Measurements from ENCODE around the gene IDH2.

Gene IDH2

GRCh38 chr15:90055182-90055581, 47.1 kb downstream of the IDH2 start:
- DNase-seq = no peak
- intact Hi-C loops (cut with DNase I) = no loop called here

GRCh38 chr15:90054618-90055097, 47.6 kb downstream of the IDH2 start:
- intact Hi-C loops (cut with DNase I) = no loop called here

GRCh38 chr15:90053685-90054466, 48.4 kb downstream of the IDH2 start:
- intact Hi-C loops (cut with DNase I) = no loop called here
- peak in 18 of 42 donors; percentile 39 to 75 (median 62) for DNase-seq

More at GRCh38 chr15:90054618-90055097, 47.6 kb downstream of the IDH2 start:
- DNase-seq = no peak

- intact Hi-C loops (cut with DNase I) = no loop called here
- no peak for DNase-seq
Measured at GRCh38 chr15:90051874-90052273, 50.4 kb downstream of the IDH2 start.

- DNase-seq = no peak
- intact Hi-C loops (cut with DNase I) = no loop called here
Measured at GRCh38 chr15:90049666-90050604, 52.3 kb downstream of the IDH2 start.

GRCh38 chr15:90049030-90049429, 53.2 kb downstream of the IDH2 start:
- no peak for DNase-seq
- intact Hi-C loops (cut with DNase I) = no loop called here

- intact Hi-C loops (cut with DNase I) = no loop called here
- no peak for DNase-seq
Measured at GRCh38 chr15:90047956-90048575, 54.2 kb downstream of the IDH2 start.

- DNase-seq = no peak
- intact Hi-C loops (cut with DNase I) = no loop called here
Measured at GRCh38 chr15:90046911-90047392, 55.3 kb downstream of the IDH2 start.

- intact Hi-C loops (cut with DNase I) = no loop called here
- no peak for DNase-seq
Measured at GRCh38 chr15:90046289-90046688, 56.0 kb downstream of the IDH2 start.

- intact Hi-C loops (cut with DNase I) = no loop called here
- DNase-seq = peak in 20 of 42 donors; percentile 38 to 82 (median 60)
Measured at GRCh38 chr15:90044916-90045371, 57.3 kb downstream of the IDH2 start.

- peak in 2 of 42 donors; percentile 30 to 33 for DNase-seq
- intact Hi-C loops (cut with DNase I) = no loop called here
Measured at GRCh38 chr15:90044191-90044590, 58.1 kb downstream of the IDH2 start.

- DNase-seq = no peak
Measured at GRCh38 chr15:90043530-90044010, 58.7 kb downstream of the IDH2 start.

GRCh38 chr15:90042766-90043529, 59.3 kb downstream of the IDH2 start:
- intact Hi-C loops (cut with DNase I) = no loop called here
- DNase-seq = no peak

More at GRCh38 chr15:90043530-90044010, 58.7 kb downstream of the IDH2 start:
- intact Hi-C loops (cut with DNase I) = no loop called here

GRCh38 chr15:90042356-90042755, 59.9 kb downstream of the IDH2 start:
- no peak for DNase-seq
- intact Hi-C loops (cut with DNase I) = no loop called here

GRCh38 chr15:90040618-90041017, 61.6 kb downstream of the IDH2 start:
- no peak for DNase-seq
- intact Hi-C loops (cut with DNase I) = no loop called here

GRCh38 chr15:90039996-90040395, 62.3 kb downstream of the IDH2 start:
- DNase-seq = no peak
- intact Hi-C loops (cut with DNase I) = no loop called here

- intact Hi-C loops (cut with DNase I) = no loop called here
- no peak for DNase-seq
Measured at GRCh38 chr15:90038632-90039095, 63.6 kb downstream of the IDH2 start.

- intact Hi-C loops (cut with DNase I) = no loop called here
- DNase-seq = no peak
Measured at GRCh38 chr15:90037961-90038631, 64.2 kb downstream of the IDH2 start.

Data from head of caudate nucleus (tissue), 42 donors.